Glutamatergic neuron (in vitro differentiated cells): ENCODE results near the gene ITCH. TPM values are rescaled to one million over a fixed set of nuclear protein-coding genes. Genes with fewer than 3 reads are reported as not detected.
A peak's percentile ranks its signal among the peaks of the same experiment; 100 is the strongest.

ENCODE experiments used
- DNase-seq: peaks from one replicate; pipeline ENCODE4 v3.0.0; 2022
- H3K27ac Mint-ChIP-seq: one replicate; pipeline ENCODE4 v1.8.0; 2020; ENCODE audit warnings: mild to moderate bottlenecking, mixed read lengths, inconsistent platforms; ENCODE audit not compliant: unreplicated experiment
- H3K27me3 Mint-ChIP-seq: one replicate; pipeline ENCODE4 v1.8.0; 2020; ENCODE audit warnings: mild to moderate bottlenecking, moderate library complexity, mixed read lengths, inconsistent platforms; ENCODE audit not compliant: unreplicated experiment
- H3K36me3 Mint-ChIP-seq: one replicate; pipeline ENCODE4 v1.8.0; 2020; ENCODE audit warnings: mild to moderate bottlenecking, mixed read lengths, inconsistent platforms; ENCODE audit not compliant: unreplicated experiment
- H3K4me1 Mint-ChIP-seq: one replicate; pipeline ENCODE4 v1.8.0; 2020; ENCODE audit warnings: mild to moderate bottlenecking, low read depth, mixed read lengths, inconsistent platforms; ENCODE audit not compliant: unreplicated experiment
- H3K4me3 Mint-ChIP-seq: one replicate; pipeline ENCODE4 v1.8.0; 2020; ENCODE audit warnings: mild to moderate bottlenecking, mixed read lengths, inconsistent platforms; ENCODE audit not compliant: unreplicated experiment
- H3K9me3 Mint-ChIP-seq: one replicate; pipeline ENCODE4 v1.8.0; 2020; ENCODE audit warnings: mild to moderate bottlenecking, moderate library complexity, mixed read lengths, inconsistent platforms; ENCODE audit not compliant: unreplicated experiment
- total RNA-seq: library from RNA; stranded (reverse); fragmentation: NEBNext Ultra II Directional; extraction: Animal tissue kit (Norgen Biotek cat#: 25700); gene quantifications from one replicate; pipeline ENCODE4 v1.2.1, GENCODE V29; 2021; ENCODE audit not compliant: unreplicated experiment
- TF ChIP-seq, protein P1 (sequence below): fragments of 200-600 bp; sonication (generic); IDR thresholded peaks from one replicate; pipeline ENCODE4 v1.5.0; 2021; ENCODE audit not compliant: partially characterized antibody, unreplicated experiment

ITCH gene
- total RNA-seq, 1 donor from 2014 or later = 59.4 TPM

DNA sequence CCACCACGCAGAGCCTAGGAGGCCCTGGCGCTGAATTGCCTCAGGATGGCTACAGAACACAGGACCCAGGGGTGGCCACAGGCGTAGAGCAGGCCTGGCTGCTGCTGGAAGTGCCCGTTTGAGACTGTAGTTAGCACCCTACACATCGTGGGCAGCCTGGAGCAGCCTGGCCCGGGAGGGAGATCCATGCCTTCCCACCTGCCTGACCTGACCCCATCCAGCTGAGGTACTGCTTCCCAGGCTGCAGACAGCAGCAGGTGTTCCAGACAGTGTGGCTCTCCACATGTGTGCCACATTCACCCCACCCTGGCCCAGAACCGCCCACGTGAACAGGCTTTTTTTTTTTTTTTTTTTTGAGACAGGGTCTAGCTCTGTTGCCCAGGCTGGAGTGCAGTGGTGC lies 174.6 kb downstream of the ITCH start:
- DNase-seq = no peak
- Mint-ChIP-seq H3K27me3 (peaks cover 7% of the 10 kb centered on the region), H3K4me1 (peaks cover 1% of the 10 kb centered on the region), H3K27ac (no peak overlapping the region), H3K9me3 (peaks cover 5% of the 10 kb centered on the region), H3K36me3 (peaks cover 4% of the 10 kb centered on the region), H3K4me3 (no peak overlapping the region)
- TF ChIP-seq, protein P1, sequence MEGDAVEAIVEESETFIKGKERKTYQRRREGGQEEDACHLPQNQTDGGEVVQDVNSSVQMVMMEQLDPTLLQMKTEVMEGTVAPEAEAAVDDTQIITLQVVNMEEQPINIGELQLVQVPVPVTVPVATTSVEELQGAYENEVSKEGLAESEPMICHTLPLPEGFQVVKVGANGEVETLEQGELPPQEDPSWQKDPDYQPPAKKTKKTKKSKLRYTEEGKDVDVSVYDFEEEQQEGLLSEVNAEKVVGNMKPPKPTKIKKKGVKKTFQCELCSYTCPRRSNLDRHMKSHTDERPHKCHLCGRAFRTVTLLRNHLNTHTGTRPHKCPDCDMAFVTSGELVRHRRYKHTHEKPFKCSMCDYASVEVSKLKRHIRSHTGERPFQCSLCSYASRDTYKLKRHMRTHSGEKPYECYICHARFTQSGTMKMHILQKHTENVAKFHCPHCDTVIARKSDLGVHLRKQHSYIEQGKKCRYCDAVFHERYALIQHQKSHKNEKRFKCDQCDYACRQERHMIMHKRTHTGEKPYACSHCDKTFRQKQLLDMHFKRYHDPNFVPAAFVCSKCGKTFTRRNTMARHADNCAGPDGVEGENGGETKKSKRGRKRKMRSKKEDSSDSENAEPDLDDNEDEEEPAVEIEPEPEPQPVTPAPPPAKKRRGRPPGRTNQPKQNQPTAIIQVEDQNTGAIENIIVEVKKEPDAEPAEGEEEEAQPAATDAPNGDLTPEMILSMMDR = no peak

- peak; percentile 80 for DNase-seq
- Mint-ChIP-seq H3K27ac (no peak overlapping the region), H3K27me3 (peaks cover 7% of the 10 kb centered on the region), H3K4me1 (peaks cover 6% of the 10 kb centered on the region), H3K9me3 (peaks cover 5% of the 10 kb centered on the region), H3K4me3 (no peak overlapping the region), H3K36me3 (peaks cover 4% of the 10 kb centered on the region)
- TF ChIP-seq, protein P1 = peak; percentile 94
Measured at GRCh38 chr20:34538671-34539123, 175.6 kb downstream of the ITCH start.

DNA sequence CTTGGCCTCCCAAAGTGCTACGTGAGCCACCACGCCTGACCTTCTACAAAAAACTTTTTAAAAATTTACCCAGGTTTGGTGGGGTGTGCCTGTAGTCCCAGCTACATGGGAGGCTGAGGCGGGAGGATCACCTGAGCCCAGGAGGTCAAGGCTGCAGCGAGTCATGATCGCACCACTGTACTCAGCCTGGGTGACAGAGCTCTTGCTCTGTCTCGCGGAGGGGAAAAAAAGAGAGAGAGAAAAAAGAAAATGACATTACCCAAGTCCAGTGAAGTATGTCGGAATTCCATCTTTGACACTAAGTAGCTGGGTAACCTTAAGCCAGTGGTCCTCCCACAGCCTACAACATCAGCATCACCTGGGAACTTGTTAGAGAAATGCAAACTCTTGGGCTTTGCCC lies 176.7 kb downstream of the ITCH start:
- H3K4me1 Mint-ChIP-seq = peaks cover 16% of the 10 kb centered on the region
- TF ChIP-seq, protein P1 = no peak
- H3K9me3 Mint-ChIP-seq = peaks cover 3% of the 10 kb centered on the region
- H3K36me3 Mint-ChIP-seq = peaks cover 4% of the 10 kb centered on the region
- no peak overlapping the region for H3K27ac Mint-ChIP-seq
- H3K27me3 Mint-ChIP-seq = peaks cover 5% of the 10 kb centered on the region
- no peak for DNase-seq
- no peak overlapping the region for H3K4me3 Mint-ChIP-seq

GRCh38 chr20:34540596-34541263 lies 177.7 kb downstream of the ITCH start:
- DNase-seq = no peak
- Mint-ChIP-seq H3K4me3 (no peak overlapping the region), H3K27me3 (peaks cover 3% of the 10 kb centered on the region), H3K36me3 (no peaks in the 10 kb centered on the region), H3K27ac (peak overlapping the region; percentile 43), H3K9me3 (peaks cover 1% of the 10 kb centered on the region), H3K4me1 (peaks cover 19% of the 10 kb centered on the region)
- TF ChIP-seq, protein P1 = no peak

- TF ChIP-seq, protein P1 = no peak
- H3K4me3 Mint-ChIP-seq = no peak overlapping the region
- no peak for DNase-seq
- H3K36me3 Mint-ChIP-seq = no peaks in the 10 kb centered on the region
- H3K27me3 Mint-ChIP-seq = peaks cover 3% of the 10 kb centered on the region
- peaks cover 1% of the 10 kb centered on the region for H3K9me3 Mint-ChIP-seq
- H3K4me1 Mint-ChIP-seq = peaks cover 21% of the 10 kb centered on the region
- H3K27ac Mint-ChIP-seq = no peak overlapping the region
Measured at GRCh38 chr20:34541264-34541901, 178.3 kb downstream of the ITCH start.
